Urothelium cell line (cell line): ENCODE measurements around the gene DNTT.

Source experiments
- DNase-seq: peaks from one replicate; pipeline ENCODE4 v3.0.0; 2011; ENCODE audit warnings: low spot score, mixed read lengths
- FAIRE-seq: peaks from 2 replicates; lab custom pipeline; 2011; peaks lifted over from hg19 to GRCh38; lab: Jason Lieb, UNC

The DNTT gene

DNA sequence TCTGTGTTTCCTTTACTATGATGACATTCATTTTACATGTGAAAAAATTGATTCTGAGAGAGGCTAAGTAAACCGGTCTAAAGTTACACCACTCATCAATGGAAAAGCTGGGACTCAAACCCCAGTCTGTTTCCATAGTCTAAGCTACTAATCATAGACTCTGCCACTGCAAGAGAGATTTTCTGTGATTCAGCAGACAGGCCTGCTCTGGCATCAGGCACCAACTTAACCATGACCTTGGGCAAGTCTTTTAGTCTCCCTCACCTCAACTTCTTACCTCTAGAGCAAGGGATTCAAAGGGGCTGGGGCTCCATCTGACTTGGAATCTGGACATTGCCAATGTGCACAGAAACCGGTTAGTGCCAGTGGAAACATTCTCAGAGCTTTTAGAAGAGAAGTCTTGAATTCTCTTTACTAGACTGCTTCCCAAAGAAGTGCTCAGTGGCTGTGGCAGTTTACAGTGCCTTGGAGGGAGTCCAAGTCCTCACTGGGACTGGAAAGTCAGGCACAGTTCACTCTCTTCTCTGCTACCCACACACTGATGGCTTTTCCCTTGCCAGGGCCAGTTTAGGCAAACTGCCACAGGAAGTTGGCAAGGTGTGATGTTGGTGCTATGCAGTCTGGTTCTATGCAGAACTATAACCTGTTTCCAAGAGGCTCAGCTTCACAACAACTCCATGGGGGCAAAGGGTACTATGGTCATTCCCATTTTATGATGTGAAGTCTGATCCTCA is 28.4 kb upstream of the DNTT start:
- FAIRE-seq (no peak), DNase-seq (no peak)

DNA sequence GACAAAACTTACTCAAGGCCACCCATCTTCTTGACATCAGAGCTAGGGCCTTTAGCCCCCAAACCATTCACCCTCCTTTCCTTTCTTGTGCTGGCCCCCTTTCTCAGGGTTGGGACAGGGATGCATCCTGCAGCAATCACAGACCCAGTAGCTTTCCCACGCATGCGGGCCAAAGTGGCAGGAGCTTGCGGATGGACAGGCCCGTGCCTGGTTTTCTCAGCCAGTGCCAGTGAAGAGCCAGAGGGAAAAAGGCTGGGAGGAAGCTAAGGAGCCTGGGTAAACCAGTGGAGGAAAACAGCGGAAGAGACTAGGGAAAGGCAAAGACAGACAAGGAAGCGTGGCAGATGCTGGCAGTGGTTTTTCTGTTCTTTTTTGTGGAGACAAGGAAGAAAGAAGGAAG is 27.8 kb upstream of the DNTT start:
- FAIRE-seq (no peak), DNase-seq (no peak)

DNA sequence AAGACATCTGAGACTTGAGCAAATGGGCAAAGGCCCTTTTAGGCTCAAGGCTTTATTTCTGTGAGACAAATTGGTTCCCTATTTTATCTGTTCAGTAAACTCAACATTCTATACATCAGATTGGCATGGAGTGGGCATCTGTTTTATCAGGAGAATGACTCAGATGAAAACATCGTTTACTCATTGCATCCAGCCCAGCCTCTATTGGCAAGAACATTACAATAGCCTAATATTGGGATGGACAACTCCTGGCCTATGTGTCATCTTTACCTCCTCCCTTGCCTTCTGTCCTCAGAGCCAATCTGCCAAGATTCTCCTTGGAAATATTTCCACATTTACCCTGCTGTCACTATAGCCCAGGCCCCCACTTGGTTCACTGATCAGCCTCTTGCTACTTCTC is 27.4 kb upstream of the DNTT start:
- DNase-seq (no peak), FAIRE-seq (no peak)

DNA sequence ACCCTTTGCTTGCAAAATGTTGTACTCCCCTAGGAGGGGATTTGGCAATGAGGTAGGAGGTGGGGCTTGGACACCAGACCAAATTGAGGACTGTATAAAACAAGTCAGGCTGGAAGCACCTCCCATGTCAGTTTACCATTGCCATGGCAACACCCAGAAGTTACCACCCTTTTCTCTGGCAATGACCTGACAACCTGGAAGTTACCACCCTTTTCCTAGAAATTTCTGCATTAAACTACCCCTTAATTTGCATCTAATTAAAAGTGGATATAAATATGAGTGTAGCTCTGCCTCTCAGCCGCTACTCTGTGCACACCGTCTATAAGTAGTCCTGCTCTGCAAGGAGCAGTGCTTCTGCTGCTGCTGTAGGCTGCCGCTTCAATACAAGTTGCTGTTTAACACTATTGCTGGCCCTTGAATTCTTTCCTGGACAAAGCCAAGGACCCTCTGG is 25.0 kb upstream of the DNTT start:
- DNase-seq = no peak
- no peak for FAIRE-seq

DNA sequence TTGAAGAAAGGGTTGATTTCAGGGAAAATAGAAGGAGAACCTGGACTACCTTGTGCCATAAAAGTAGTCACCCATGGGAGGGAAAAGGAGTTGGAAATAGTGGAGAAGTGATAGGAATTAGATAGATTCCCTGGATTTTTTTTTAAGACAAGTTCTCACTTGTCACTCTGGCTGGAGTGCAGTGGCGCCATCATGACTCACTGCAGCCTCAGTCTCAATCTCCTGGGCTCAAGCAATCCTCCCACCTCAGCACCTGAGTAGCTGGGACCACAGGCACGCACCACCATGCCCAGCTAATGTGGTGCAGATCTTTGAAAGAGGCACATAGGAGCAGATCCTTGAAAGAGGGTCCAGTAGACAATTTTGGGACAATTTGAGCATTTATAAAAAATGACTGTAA is 23.4 kb upstream of the DNTT start:
- FAIRE-seq = no peak
- DNase-seq = no peak

DNA sequence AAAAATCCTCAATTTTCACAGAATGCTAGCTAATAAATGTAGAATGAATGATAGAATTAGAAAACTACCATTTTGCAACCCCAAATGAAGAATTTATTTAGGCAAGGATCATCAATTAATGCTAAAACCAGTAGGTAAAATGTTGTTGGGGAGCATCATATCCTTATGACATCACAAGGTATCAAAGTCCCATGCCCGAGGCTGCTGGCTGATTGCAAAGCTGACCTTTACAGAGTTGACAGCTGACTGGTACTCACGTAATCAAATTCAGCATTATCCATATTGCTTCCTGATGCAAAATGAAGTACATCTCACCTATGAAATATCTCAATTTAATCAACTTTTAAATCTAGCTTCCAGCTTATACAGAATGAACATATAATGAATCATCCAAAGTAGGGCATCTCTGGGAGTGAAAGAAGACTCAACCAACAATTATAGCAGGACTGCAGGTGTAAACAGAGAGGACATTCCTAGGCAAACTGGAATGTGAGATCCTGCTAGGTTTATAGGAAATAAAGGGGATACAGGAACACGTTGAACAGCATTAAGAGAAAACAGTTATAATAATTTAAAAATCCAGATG is 22.7 kb upstream of the DNTT start:
- FAIRE-seq (no peak), DNase-seq (no peak)

DNA sequence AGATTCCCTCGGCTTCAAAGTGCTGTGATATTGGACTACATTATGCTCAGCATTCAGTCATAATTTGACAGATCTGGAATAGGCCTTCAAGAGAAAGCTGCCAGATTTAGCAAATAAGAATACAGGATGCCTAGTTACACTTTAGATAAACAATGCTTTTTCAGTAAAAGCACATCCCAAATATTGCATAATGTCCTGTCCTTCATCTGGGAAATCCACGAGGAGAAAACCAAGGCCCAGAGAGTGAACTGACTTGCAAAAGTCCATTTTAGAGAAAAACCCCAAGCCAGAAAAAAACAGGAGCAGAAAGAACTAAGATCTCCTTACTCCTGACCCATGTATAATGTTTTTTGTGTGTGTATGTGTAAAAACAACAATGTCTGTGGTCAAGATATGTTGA is 20.9 kb upstream of the DNTT start:
- no peak for DNase-seq
- FAIRE-seq = no peak

DNA sequence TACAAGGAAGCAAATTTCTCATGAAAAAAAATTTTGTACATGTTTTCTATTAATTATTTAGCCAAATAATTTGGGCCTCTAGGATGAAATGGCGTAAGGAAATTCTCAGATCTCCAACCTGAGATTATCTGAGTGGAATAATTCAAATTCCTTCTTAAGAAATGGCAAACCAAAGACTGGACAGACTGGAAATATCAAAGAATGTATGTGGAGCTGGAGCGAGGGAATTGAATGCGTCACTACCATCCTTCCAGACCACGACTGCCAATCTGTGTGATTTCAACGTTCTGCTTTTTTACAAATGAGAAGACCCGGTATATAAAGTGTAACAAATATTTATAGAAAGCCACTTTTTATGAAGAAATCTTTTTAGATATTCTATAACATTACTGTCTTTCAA is 20.5 kb upstream of the DNTT start:
- DNase-seq (no peak), FAIRE-seq (no peak)

DNA sequence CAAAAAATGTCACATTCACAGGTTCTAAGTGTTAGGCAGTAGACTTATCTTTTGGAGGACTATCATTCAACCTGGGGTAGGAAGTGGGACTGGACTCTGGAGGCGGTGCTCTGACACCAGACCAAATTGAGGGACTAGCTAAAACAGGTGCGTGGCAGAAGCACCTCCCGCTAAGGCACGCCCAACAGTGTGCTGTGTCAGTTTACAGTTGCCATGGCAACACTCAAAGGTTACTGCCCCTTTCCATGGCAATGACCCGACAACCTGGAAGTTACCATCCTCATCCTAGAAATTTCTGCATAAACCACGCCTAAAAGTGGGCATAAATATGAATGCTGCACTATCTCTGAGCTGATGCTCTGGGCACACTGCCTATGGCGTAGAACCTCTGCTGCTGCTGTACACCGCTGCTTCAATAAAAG is 18.9 kb upstream of the DNTT start:
- DNase-seq = no peak
- FAIRE-seq = no peak

DNA sequence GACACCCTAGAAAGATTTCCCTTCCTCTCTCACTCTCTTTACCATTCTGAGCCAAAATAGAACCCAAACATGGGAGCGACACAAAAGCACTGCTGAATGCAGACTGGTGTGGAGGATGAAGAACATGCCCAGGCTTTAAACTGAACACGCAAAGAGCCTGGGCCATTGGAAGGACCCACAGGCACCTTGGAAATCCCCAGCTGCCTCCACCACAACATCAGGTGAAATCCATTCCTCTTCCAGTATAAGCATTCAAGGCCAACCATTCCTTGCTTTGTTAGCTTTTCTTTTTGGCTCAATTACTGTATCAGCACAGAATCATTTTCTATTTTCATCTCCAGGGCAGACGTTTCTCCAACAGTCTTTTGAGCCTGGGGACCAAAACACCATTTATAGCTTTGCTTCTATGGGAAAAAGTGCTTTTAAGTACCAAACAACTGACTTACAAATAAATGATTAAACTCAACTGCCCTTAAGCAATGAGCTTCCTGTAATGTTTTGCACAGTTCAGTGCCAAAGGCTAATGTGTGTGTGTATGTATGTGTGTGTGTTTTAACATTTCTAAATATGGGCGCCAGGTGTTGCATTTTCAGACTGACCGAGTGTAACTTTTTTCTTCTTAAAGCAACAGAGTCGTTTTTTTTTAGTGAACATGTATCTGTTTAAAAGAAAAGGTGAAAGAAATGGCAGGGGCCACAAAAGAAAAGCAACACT is 16.7 kb upstream of the DNTT start:
- FAIRE-seq = no peak
- no peak for DNase-seq

DNA sequence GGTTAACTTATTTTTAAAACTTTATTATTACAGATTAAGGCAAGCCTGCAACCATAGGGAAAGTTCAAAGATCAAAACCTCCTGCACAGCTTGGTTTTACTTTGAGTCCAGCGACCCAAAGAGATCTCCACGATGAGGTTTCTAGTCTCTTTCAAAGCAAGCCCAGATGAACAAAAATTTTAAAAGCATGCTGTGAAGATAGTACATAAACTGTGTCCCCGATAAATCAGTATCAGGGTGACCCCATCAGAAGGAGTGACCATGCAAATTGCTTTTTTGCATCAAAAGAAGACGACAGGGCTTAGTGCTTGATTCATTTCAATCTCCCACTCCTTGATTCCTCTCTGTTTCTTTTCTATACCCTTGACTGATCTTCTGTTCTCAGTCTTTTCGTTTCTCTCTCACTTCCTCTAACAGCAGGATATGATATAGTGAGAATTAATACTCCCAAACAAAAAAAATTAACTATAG is 16.0 kb upstream of the DNTT start:
- no peak for FAIRE-seq
- no peak for DNase-seq

DNA sequence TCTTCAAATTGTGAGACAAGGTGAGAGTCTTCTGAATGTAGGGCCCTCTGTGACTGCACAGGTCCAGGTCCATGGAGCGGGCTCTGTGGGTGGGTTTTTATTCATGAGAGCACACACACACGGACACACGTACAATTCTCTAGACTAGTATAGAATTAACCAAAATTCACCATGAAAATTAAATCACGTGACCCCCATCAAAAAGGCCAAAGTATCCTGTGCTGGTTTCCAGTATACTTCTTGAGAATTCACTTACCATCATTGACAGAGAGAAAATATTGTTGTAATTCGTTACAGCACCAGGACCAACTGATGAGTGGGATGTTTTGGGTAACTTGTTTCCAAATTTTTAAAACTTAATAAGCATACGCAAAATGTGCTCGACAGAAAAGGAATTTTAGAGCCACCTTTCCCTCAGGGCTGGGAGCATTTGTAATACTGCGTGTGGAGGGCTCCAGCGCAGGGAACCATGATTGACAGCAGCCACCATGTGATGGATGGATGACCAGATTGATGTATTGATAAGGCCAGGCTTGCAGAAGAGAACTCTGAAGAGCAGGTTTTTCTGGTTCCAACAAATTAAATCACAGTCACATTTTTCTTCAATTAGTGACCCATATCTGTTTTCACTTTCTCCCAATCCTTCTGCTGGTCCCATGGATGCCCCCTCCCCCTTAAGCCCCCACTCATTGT is 14.9 kb upstream of the DNTT start:
- no peak for FAIRE-seq
- no peak for DNase-seq

DNA sequence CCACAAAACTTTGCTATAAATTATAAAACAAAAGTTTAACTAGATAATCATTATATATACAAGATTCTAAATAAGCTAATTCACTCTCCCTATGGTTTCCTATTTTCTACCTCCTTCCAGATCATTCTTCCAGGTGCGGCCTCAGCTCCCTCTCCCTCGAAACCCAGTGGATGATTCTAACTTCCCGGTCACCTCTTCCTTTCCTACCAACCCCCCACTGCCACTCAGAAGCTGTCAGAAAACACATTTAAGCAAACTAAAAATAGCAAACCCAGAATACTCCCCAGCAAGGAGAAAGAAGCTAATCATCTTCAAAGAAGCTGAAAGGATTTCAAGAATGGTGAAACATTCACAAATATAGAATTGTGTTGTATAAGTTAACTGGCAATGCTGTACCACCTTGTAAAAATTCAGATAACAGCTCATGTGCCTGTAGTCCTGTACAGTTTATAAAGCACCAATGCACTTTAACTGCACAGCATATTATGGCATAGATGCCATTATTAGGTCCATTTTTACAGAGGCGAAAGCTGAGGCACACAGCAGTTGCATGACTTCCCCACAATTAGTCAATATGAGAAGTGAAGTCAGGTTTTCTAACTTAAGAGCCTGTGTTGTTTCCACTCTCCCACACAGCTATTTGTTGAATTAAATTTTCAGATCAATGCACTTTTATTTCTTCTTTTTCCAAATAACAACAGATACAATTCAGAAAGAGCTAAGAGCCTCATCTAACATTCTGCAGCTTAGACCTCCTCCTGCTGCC is 13.7 kb upstream of the DNTT start:
- DNase-seq = no peak
- FAIRE-seq = no peak

DNA sequence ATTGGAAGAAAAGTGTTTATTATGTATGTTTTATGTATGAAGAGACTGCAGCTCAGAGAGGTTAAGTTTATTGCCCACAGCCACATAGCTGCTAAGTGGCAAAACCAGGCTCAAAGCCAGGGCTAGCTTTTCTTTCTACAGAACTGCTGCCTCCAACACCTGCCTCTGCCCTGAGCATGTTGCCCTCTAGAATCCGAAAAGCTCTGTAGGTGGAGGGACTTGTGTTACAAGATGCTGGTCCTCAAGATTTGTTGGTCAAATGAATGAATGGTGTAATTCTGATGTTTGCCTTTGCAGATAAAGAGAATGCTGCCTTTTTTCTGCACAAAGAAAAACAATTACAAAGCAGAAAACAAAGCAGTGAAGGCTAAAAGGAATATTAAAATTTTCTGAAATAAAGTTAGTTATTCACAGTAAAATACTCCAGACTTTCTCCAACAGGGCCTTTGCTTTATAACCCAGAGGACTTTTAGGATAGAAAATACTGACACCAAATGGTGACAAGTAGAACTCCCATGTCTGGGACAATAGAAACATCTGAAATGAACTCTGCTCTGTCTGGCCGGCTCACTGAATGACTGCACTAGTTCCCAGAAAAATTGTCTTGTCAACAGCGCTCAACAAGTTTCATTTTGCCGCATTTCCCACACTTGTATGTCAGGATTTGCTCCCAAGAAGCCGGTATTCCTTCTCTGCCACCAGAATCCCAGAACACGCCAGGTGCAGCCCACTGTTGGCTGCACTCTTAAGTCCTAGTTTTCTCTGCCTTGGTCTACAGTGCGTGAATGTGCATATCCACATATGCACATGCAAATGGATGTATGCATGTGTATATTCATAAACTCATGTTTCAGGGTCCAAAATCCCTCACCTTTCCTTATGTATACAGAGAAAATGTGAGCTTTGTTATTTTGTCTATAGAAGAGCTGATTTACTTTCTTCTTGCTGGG is 11.0 kb upstream of the DNTT start:
- FAIRE-seq = no peak
- DNase-seq = peak; percentile 42

DNA sequence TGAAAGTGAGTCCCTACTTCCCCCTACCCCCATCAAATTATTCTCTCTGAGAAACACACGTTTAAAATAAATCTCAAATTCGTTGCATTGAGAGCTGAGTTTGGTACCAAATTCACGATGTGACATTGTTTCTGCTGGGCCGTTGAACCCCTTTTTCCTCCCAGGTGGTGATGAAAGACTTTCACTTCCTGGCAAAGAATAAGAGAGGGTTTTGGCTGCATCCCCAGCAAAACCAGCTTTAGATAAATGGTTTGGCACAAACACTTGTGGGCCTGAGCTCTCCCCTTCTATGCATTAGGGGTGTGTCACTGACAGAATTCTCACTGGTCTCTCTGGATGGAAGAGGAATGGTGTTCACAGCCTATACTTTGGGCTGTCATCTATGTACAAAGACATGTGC is 8.8 kb upstream of the DNTT start:
- FAIRE-seq (no peak), DNase-seq (no peak)

DNA sequence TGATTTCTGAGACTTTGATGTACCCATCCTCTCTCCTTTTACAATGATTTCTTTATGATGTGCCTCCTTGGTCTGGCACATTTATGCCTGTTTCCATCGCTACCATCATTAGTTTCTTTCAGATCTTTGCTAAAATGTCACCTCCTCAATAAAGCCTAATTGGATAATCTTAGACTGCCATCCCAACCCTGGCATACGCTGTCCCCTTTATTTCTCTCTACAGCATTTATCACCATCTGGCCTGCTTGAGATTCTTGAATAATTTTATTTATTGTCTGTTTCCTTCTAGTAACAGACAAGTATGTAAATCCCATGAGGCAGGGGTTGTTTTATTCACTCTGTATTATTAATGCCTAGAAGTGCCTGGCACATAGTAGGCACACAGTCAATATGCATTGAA is 6.7 kb upstream of the DNTT start:
- DNase-seq (no peak), FAIRE-seq (no peak)

DNA sequence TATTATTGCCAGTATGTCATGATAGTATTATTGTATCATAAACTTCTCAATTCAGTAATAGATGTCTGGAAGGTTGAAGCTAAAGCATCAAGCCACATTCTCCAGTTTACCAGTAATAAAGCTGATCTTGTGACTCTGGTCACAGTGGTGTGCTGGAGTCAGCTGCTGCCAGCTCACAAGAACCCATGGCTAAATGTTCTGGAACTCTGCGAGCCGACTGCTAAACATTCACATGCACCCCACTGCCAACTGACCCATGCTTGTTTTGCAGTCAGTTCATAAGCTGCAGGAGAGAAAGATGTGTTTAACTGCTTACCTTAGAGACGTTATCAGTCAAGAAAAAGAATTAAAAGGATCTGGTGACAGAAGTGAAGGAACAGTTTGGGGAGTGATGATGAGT is 5.9 kb upstream of the DNTT start:
- no peak for FAIRE-seq
- no peak for DNase-seq

DNA sequence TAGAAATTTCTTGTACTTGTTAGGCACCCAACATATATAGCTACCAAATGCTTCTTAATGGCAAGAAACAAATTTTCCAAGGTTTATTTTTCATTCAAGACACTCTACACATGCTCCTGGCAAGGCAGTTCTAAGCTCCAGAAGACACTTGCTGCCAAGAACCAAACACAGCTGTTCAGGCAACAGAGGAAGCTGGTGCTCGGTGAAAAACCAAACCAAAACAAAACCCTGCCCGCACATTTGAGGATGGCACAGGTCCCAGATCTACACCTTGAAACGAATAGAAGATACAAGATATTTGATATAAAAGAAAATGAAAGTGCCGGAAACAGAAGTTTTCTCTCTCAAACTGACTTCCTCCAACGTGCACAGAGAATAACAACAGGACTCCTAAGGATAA is 4.9 kb upstream of the DNTT start:
- FAIRE-seq (no peak), DNase-seq (no peak)

DNA sequence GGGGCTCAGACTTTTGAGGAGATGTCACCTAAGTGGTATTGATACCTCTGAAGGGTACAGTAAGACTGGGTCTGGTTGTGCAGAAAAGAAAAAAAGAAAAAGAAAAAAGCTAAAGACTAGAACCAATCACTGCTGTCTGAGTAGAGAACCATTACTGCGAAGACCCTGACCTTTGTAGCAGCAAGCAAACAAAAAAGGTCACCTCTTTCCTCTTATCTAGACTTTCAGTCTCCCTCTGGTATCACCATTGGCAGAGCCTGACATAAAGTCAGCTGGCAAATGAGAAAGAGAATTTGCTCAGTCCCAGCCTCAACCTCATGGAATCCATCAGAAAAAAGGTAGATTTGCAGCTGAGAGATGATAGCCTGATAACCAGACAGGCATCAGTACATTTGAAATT is 2.6 kb upstream of the DNTT start:
- DNase-seq = no peak
- no peak for FAIRE-seq

DNA sequence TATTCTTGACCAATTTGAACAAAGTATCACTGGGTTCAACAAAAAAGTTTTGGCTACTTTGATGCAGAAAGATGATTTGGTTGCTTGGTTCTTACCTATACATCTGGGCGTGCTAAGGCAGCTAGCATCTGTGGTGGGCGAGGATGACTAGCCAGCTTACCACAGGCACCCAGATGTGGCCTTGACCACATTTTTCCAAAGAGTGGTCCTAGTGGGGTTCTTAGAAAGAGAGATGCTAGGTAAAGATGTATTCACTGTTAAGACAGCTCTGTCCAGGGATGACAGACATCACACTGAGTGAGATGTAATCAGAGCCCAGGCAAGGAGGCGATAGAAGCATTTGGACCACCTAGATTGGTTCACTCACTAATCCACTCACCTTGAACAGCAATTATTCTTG is 785 bp downstream of the DNTT start:
- no peak for FAIRE-seq
- no peak for DNase-seq
